ENCODE results near the gene LRP8.

- no peak for TF ChIP-seq EZH2phosphoT487 (conservative IDR thresholded peaks at IDR 0.05; ENCODE audit: low read length)
- TF ChIP-seq, protein P1, sequence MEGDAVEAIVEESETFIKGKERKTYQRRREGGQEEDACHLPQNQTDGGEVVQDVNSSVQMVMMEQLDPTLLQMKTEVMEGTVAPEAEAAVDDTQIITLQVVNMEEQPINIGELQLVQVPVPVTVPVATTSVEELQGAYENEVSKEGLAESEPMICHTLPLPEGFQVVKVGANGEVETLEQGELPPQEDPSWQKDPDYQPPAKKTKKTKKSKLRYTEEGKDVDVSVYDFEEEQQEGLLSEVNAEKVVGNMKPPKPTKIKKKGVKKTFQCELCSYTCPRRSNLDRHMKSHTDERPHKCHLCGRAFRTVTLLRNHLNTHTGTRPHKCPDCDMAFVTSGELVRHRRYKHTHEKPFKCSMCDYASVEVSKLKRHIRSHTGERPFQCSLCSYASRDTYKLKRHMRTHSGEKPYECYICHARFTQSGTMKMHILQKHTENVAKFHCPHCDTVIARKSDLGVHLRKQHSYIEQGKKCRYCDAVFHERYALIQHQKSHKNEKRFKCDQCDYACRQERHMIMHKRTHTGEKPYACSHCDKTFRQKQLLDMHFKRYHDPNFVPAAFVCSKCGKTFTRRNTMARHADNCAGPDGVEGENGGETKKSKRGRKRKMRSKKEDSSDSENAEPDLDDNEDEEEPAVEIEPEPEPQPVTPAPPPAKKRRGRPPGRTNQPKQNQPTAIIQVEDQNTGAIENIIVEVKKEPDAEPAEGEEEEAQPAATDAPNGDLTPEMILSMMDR (IDR thresholded peaks at IDR 0.05; ENCODE audit: insufficient read depth, low read length, poor library complexity, severe bottlenecking) = no peak
Measured at GRCh38 chr1:53241828-53242227, 86.0 kb downstream of the LRP8 start.

Measured in SU-DHL-6 (cell line).